Gastroesophageal sphincter (tissue), 4 donors: ENCODE data around the gene SNX8. TPM values are rescaled to one million over a fixed set of nuclear protein-coding genes. Genes with fewer than 3 reads are reported as not detected.

Experiments
- ATAC-seq: fragments of 150-250 bp; one replicate; pipeline ENCODE4 v1.9.1; 2016; ENCODE audit warnings: mild to moderate bottlenecking, moderate library complexity
- H3K27ac ChIP-seq, 4 donors: fragments of 200-600 bp; sonication (generic) in 3 of 4; 1 replicate in 3 of 4; 2 replicates in 1 of 4; pipeline ENCODE4 v1.5.1; 2016 to 2019
- H3K27me3 ChIP-seq: fragments of 200-600 bp; sonication (generic); one replicate; pipeline ENCODE4 v1.5.1; 2019
- H3K36me3 ChIP-seq, 2 donors: fragments of 200-600 bp; sonication (generic); one replicate each; pipeline ENCODE4 v1.5.1; 2019; ENCODE audit warnings: control low read depth in 1 of 2
- H3K4me1 ChIP-seq, 3 donors: fragments of 200-600 bp; sonication (generic); 1 replicate in 2 of 3; 2 replicates in 1 of 3; pipeline ENCODE4 v1.5.1; 2016 to 2019; ENCODE audit warnings: control low read depth in 2 of 3
- H3K4me3 ChIP-seq, 2 donors: fragments of 200-600 bp; sonication (generic); one replicate each; pipeline ENCODE4 v1.5.1; 2019; ENCODE audit warnings: mild to moderate bottlenecking in 1 of 2, moderate library complexity in 1 of 2
- H3K9me3 ChIP-seq, 3 donors: fragments of 200-600 bp; sonication (generic); one replicate each; pipeline ENCODE4 v1.5.1; 2017 to 2019; ENCODE audit warnings: control low read depth in 2 of 3
- CTCF ChIP-seq, 4 experiments: fragments of 200-600 bp in 2 of 4; fragments of 450-650 bp in 2 of 4; sonication (generic) in 1 of 4; IDR thresholded peaks; one replicate each; pipeline ENCODE4 v1.5.1; 2017 to 2019; ENCODE audit warnings: antibody characterized with exemption in 4 of 4, mild to moderate bottlenecking in 2 of 4, moderate library complexity in 2 of 4
- EP300 ChIP-seq: sonication (generic); formaldehyde crosslinking; IDR thresholded peaks from one replicate; pipeline ENCODE4 v1.6.1; 2017; ENCODE audit warnings: antibody characterized with exemption, mild to moderate bottlenecking
- POLR2A ChIP-seq, 2 donors: fragments of 450-650 bp; IDR thresholded peaks; one replicate each; pipeline ENCODE4 v1.6.1; 2017; ENCODE audit warnings: antibody characterized with exemption in 2 of 2, mild to moderate bottlenecking in 2 of 2, moderate library complexity in 1 of 2
- POLR2AphosphoS5 ChIP-seq: sonication (generic); formaldehyde crosslinking; IDR thresholded peaks from one replicate; pipeline ENCODE4 v1.6.1; 2017; ENCODE audit warnings: antibody characterized with exemption
- WGBS, 2 donors: methylation state at CpG; one replicate each; pipeline ENCODE4 v1.1.5; 2018; ENCODE audit warnings: low coverage in 1 of 2; 5-methylcytosine and 5-hydroxymethylcytosine counted together
- total RNA-seq, 4 donors: library from RNA; depleted of rRNA; stranded (reverse); fragments of >200 nt; gene quantifications; one replicate each; pipeline ENCODE4 v1.1.0, GENCODE V29; 2016

SNX8 gene
- total RNA-seq, 4 donors from 2014 or later, result 8.7 to 17.8 (median 9.8) TPM

DNA sequence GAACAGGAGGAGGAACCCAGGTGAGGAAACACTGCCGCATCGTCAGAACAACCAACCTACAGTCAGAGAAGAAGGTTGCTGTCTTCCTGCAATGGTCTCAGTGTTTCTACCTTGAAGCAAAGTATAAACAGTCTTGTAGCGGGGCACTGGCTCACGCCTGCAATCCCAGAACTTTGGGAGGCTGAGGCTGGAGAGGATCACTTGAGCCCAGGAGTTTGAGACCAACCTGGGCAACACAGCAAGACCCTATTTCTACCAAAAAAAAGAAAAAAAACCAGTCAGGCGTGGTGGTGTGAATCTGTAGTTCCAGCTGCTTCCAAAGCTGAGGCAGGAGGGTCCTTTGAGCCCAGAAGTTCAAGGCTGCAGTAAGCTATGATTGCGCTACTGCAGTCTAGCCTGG is 23.4 kb downstream of the SNX8 start:
- no peak for ATAC-seq
- TF ChIP-seq POLR2AphosphoS5 (no peak), CTCF (IDR thresholded peaks at IDR 0.05) (no peak), EP300 (no peak), POLR2A (IDR thresholded peaks at IDR 0.05) (no peak)
- no peak overlapping the region for H3K27ac ChIP-seq

DNA sequence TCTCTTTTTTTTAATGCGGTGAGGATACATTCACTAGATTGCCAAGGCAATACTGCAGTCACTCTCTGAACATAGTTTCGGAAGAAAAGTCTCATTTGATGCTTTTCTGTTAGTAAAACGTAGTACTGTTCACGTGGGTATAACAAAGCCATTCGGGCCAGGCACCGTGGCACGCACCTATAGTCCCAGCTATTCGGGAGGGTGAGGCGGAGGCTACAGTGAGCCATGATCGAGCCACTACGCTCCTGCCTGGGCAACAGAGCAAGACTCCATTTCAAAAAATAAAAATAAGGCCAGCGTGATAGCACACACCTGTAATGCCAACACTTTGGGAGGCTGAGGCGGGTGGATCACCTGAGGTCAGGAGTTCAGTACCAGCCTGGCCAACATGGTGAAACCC is 24.6 kb downstream of the SNX8 start:
- TF ChIP-seq POLR2A (IDR thresholded peaks at IDR 0.05) (no peak), EP300 (no peak), CTCF (IDR thresholded peaks at IDR 0.05) (no peak), POLR2AphosphoS5 (no peak)
- H3K4me3 ChIP-seq, result no peak overlapping the region
- WGBS, 2 donors, result 82% methylated on average over 13 of the region's 13 CpGs; no CpG with 5 or more reads in 1 of the 2 donors
- ATAC-seq, result no peak
- no peaks in the 10 kb centered on the region for H3K9me3 ChIP-seq
- H3K4me1 ChIP-seq, result no peaks in the 10 kb centered on the region
- no peaks in the 10 kb centered on the region for H3K27me3 ChIP-seq
- no peaks in the 10 kb centered on the region for H3K36me3 ChIP-seq
- no peak overlapping the region for H3K27ac ChIP-seq

More for the DNA sequence above, 23.4 kb downstream of the SNX8 start:
- H3K36me3 ChIP-seq, result no peaks in the 10 kb centered on the region
- no peak overlapping the region for H3K4me3 ChIP-seq
- H3K9me3 ChIP-seq, result no peaks in the 10 kb centered on the region
- no peaks in the 10 kb centered on the region for H3K27me3 ChIP-seq
- H3K4me1 ChIP-seq, result no peaks in the 10 kb centered on the region
- WGBS, 2 donors, result 94% methylated on average over 2 to 5 of the region's 6 CpGs

- 60 to 67% methylated on average over 1 to 19 of the region's 20 CpGs for WGBS, 2 donors
- TF ChIP-seq POLR2AphosphoS5 (no peak), POLR2A (IDR thresholded peaks at IDR 0.05) (no peak), CTCF (IDR thresholded peaks at IDR 0.05) (no peak), EP300 (no peak)
- Histone ChIP-seq H3K4me3 (no peak overlapping the region), H3K36me3 (no peaks in the 10 kb centered on the region), H3K4me1 (no peaks in the 10 kb centered on the region), H3K27me3 (no peaks in the 10 kb centered on the region), H3K9me3 (no peaks in the 10 kb centered on the region), H3K27ac (no peak overlapping the region)
- ATAC-seq, result no peak
These were observed 25.1 kb downstream of the SNX8 start for GRCh38 chr7:2289111-2289586.

- TF ChIP-seq POLR2A (IDR thresholded peaks at IDR 0.05), result no peak
- no peak for TF ChIP-seq CTCF (IDR thresholded peaks at IDR 0.05)
- TF ChIP-seq POLR2AphosphoS5, result no peak
- no peak for TF ChIP-seq EP300
- Histone ChIP-seq H3K4me3 (no peak overlapping the region), H3K27me3 (no peaks in the 10 kb centered on the region), H3K36me3 (no peaks in the 10 kb centered on the region), H3K9me3 (no peaks in the 10 kb centered on the region), H3K27ac (no peak overlapping the region), H3K4me1 (no peaks in the 10 kb centered on the region)
- ATAC-seq, result no peak
- WGBS, 2 donors, result 60 to 91% methylated on average over 1 to 5 of the region's 8 CpGs
These were observed 25.7 kb downstream of the SNX8 start for GRCh38 chr7:2288503-2288902.

DNA sequence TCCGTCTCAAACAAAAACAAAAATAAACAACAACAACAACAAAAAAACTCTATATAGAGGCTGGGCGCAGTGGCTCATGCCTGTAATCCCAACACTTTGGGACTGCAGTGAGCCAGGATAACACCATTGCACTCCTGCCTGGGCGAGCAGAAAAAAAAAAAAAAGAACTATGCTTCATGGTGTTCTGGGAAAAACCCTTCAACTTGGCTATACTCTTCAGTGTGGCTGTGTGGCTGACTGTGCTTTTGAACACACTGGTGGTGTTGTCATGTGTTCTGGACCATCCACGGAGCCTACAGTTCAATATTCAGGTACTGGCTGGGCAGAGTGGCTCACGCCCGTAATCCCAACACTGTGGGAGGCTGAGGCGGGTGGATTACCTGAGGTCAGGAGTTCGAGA is 26.5 kb downstream of the SNX8 start:
- no peak for ATAC-seq
- H3K4me1 ChIP-seq, result no peaks in the 10 kb centered on the region
- H3K4me3 ChIP-seq, result no peak overlapping the region
- no peaks in the 10 kb centered on the region for H3K27me3 ChIP-seq
- WGBS, 2 donors, result 79 to 100% methylated on average over 2 to 5 of the region's 8 CpGs
- TF ChIP-seq CTCF (IDR thresholded peaks at IDR 0.05) (no peak), EP300 (no peak), POLR2AphosphoS5 (no peak), POLR2A (IDR thresholded peaks at IDR 0.05) (no peak)
- H3K36me3 ChIP-seq, result no peaks in the 10 kb centered on the region
- no peaks in the 10 kb centered on the region for H3K9me3 ChIP-seq
- H3K27ac ChIP-seq, result no peak overlapping the region
